Transverse colon (tissue), 4 donors: ENCODE results near the gene TOP2B. TPM values are rescaled to one million over a fixed set of nuclear protein-coding genes. Genes with fewer than 3 reads are reported as not detected.

Experiments used
- DNase-seq: peaks from one replicate; pipeline ENCODE4 v3.0.0-alpha.2; 2019
- H3K27ac ChIP-seq, 4 donors: fragments of 200-600 bp; sonication (generic); 2 replicates each; pipeline ENCODE4 v1.5.1; 2016 to 2018; ENCODE audit warnings: inconsistent platforms in 4 of 4
- H3K27me3 ChIP-seq: fragments of 200-600 bp; sonication (generic); 2 replicates; pipeline ENCODE4 v1.5.1; 2017; ENCODE audit warnings: inconsistent platforms
- H3K36me3 ChIP-seq, 4 donors: fragments of 200-600 bp; sonication (generic); 2 replicates each; pipeline ENCODE4 v1.5.1; 2017 to 2019; ENCODE audit warnings: inconsistent platforms in 4 of 4
- H3K4me1 ChIP-seq, 4 donors: fragments of 200-600 bp; sonication (generic); 2 replicates each; pipeline ENCODE4 v1.5.1; 2017 to 2020; ENCODE audit warnings: inconsistent platforms in 4 of 4
- H3K4me3 ChIP-seq, 4 donors: fragments of 200-600 bp; sonication (generic); 1 replicate in 1 of 4; 2 replicates in 3 of 4; pipeline versions ENCODE4 v1.5.1 to v1.6.1; 2017 to 2019; ENCODE audit warnings: inconsistent platforms in 4 of 4
- H3K9me3 ChIP-seq, 2 donors: fragments of 200-600 bp; sonication (generic); 2 replicates each; pipeline ENCODE4 v1.5.1; 2017 to 2019; ENCODE audit warnings: inconsistent platforms in 2 of 2
- CTCF ChIP-seq, 5 experiments: fragments of 200-600 bp in 3 of 5; fragments of 450-650 bp in 2 of 5; sonication (generic) in 3 of 5; IDR thresholded peaks; 1 replicate in 2 of 5; 2 replicates in 3 of 5; pipeline ENCODE4 v1.5.1; 2016 to 2017; ENCODE audit warnings: antibody characterized with exemption in 5 of 5, inconsistent platforms in 3 of 5, mild to moderate bottlenecking in 2 of 5, moderate library complexity in 1 of 5
- EP300 ChIP-seq: sonication (generic); formaldehyde crosslinking; IDR thresholded peaks from one replicate; pipeline ENCODE4 v1.6.1; 2017; ENCODE audit warnings: antibody characterized with exemption, low read depth
- POLR2A ChIP-seq: fragments of 450-650 bp; IDR thresholded peaks from one replicate; pipeline ENCODE4 v1.6.1; 2016; ENCODE audit warnings: antibody characterized with exemption, mild to moderate bottlenecking, moderate library complexity
- POLR2AphosphoS5 ChIP-seq, 3 donors: sonication (generic); formaldehyde crosslinking; IDR thresholded peaks; one replicate each; pipeline ENCODE4 v1.6.1; 2016; ENCODE audit warnings: antibody characterized with exemption in 3 of 3
- WGBS, 2 donors: methylation state at CpG; one replicate each; pipeline ENCODE4 v1.1.5; 2018; ENCODE audit warnings: low coverage in 1 of 2; 5-methylcytosine and 5-hydroxymethylcytosine counted together
- in situ Hi-C, 4 donors: fragments of 200-750 bp; cut with MboI; loops; one replicate each; pipeline versions ENCODE4 v1.15.0 to v1.15.1; 2017; ENCODE audit warnings: low sequenced_read_pairs in 3 of 4, low pct_ligation_motif_present in 1 of 4, low pct_unique_long_range_greater_than_20kb in 1 of 4
- intact Hi-C: fragments of 100-400 bp; cut with DNase I; formaldehyde crosslinking; loops from one replicate; pipeline ENCODE4 v1.15.1; 2023; ENCODE audit warnings: low total_unique reads
- total RNA-seq, 4 donors: library from RNA; depleted of rRNA; stranded (reverse); fragments of >200 nt; gene quantifications; one replicate each; pipeline ENCODE4 v1.1.0, GENCODE V29; 2016

TOP2B gene
- total RNA-seq, 4 donors from 2014 or later, result 37.4 to 104 (median 71.5) TPM

- Histone ChIP-seq H3K36me3 (no peaks in the 10 kb centered on the region), H3K27me3 (no peaks in the 10 kb centered on the region), H3K4me3 (no peak overlapping the region), H3K9me3 (no peaks in the 10 kb centered on the region), H3K4me1 (peaks cover 0 to 3% (median 0%) of the 10 kb centered on the region in 4 donors), H3K27ac (no peak overlapping the region)
- intact Hi-C loops, result no loop called here
- in situ Hi-C loops, result loop anchor here in 1 of 4 donors (25.0 kb wide), 2 partner anchors 113 to 188 kb away; partner anchors contain the start of genes NGLY1 and OXSM
- TF ChIP-seq EP300 (no peak), POLR2AphosphoS5 (IDR thresholded peaks at IDR 0.05) (no peak), POLR2A (no peak), CTCF (IDR thresholded peaks at IDR 0.05) (no peak)
- 95% methylated on average over 7 of the region's 8 CpGs; no CpG with 5 or more reads in 1 of the 2 donors for WGBS, 2 donors
- DNase-seq, result no peak
These were observed 9.1 kb upstream of the TOP2B start for GRCh38 chr3:25673738-25674298.

- H3K36me3 ChIP-seq, result no peaks in the 10 kb centered on the region
- in situ Hi-C loops, result loop anchor here in 2 of 4 donors (10.0 to 25.0 kb wide), 3 partner anchors 119 to 197 kb away; partner anchors contain the start of genes NGLY1 (in 2 of the 2) and OXSM (in 1 of the 2)
- WGBS, 2 donors, result 15 to 45% methylated on average over 5 to 14 of the region's 14 CpGs
- peaks cover 9 to 29% (median 22%) of the 10 kb centered on the region in 4 donors for H3K4me1 ChIP-seq
- no peaks in the 10 kb centered on the region for H3K27me3 ChIP-seq
- peak overlapping the region; percentile 21 to 89 (median 78) for H3K4me3 ChIP-seq
- peak overlapping the region; percentile 92 to 99 (median 98) for H3K27ac ChIP-seq
- TF ChIP-seq POLR2A (no peak), EP300 (no peak), CTCF (IDR thresholded peaks at IDR 0.05) (no peak), POLR2AphosphoS5 (IDR thresholded peaks at IDR 0.05) (no peak)
- no peaks in the 10 kb centered on the region for H3K9me3 ChIP-seq
- intact Hi-C loops, result no loop called here
- no peak for DNase-seq
These were observed 891 bp upstream of the TOP2B start for GRCh38 chr3:25665315-25666280.

GRCh38 chr3:25663869-25664811 lies 567 bp downstream of the TOP2B start:
- peak overlapping the region; percentile 92 to 99 (median 98) for H3K27ac ChIP-seq
- no peaks in the 10 kb centered on the region for H3K36me3 ChIP-seq
- TF ChIP-seq POLR2AphosphoS5 (IDR thresholded peaks at IDR 0.05) (peak; percentile 15 to 57 (median 48)), CTCF (IDR thresholded peaks at IDR 0.05) (peak in 1 of 5 experiments; percentile 13), EP300 (no peak), POLR2A (no peak)
- peak; percentile 77 for DNase-seq
- WGBS, 2 donors, result 0 to 1% methylated on average over 6 to 75 of the region's 115 CpGs
- in situ Hi-C loops (loop anchor here in 2 of 4 donors (10.0 to 25.0 kb wide), 3 partner anchors 121 to 198 kb away; partner anchors contain the start of genes NGLY1 (in 2 of the 2) and OXSM (in 1 of the 2)), intact Hi-C loops (no loop called here)
- no peaks in the 10 kb centered on the region for H3K9me3 ChIP-seq
- H3K4me3 ChIP-seq, result peak overlapping the region; percentile 54 to 89 (median 78)
- peaks cover 9 to 44% (median 26%) of the 10 kb centered on the region in 4 donors for H3K4me1 ChIP-seq
- no peaks in the 10 kb centered on the region for H3K27me3 ChIP-seq
